ENCODE data around the gene KAZN. TPM values are rescaled to one million over a fixed set of nuclear protein-coding genes. Genes with fewer than 3 reads are reported as not detected.
A peak's percentile ranks its signal among the peaks of the same experiment; 100 is the strongest.

Gene KAZN
- total and polyA plus RNA-seq, 12 donors: 1.1 to 6.5 (median 1.9) TPM

- Histone ChIP-seq H3K36me3 (no peaks in the 10 kb centered on the region), H3K4me3 (no peak overlapping the region), H3K27ac (no peak overlapping the region), H3K4me1 (peaks cover 0 to 11% (median 9%) of the 10 kb centered on the region in 9 donors), H3K27me3 (peaks cover 13 to 77% (median 69%) of the 10 kb centered on the region in 7 donors), H3K9me3 (no peaks in the 10 kb centered on the region)
- intact Hi-C loops (cut with DNase I): no loop called here
- 62 to 69% methylated on average over 5 of the region's 5 CpGs for WGBS, 2 donors
- no peak for ATAC-seq
- no peak for TF ChIP-seq CTCF (IDR thresholded peaks at IDR 0.05)
- DNase-seq: no peak
These were observed 4.4 kb upstream of the KAZN start for GRCh38 chr1:14594045-14594444.

DNA sequence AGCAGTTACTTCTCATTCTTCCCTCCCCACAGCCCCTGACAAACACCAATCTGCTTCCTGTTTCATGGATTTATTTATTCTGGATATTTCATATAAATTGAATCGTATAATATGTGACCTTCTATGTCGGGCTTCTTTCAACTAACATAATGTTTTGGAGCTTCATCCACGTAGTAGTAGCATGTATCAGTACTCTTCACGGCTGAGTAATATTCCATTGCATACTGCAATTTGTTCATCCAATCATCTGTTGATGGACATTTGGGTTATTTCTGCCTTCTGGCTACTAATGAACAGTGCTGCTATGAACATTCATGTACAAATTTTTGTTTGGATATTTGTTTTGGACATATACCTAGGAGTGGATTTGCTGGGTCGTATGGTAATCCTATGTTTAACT is 1.9 kb upstream of the KAZN start:
- WGBS, 2 donors: 90 to 91% methylated on average over 5 of the region's 5 CpGs
- Histone ChIP-seq H3K4me1 (peaks cover 0 to 17% (median 9%) of the 10 kb centered on the region in 9 donors), H3K36me3 (no peaks in the 10 kb centered on the region), H3K27ac (no peak overlapping the region), H3K27me3 (peaks cover 15 to 93% (median 86%) of the 10 kb centered on the region in 7 donors), H3K4me3 (no peak overlapping the region), H3K9me3 (no peaks in the 10 kb centered on the region)
- intact Hi-C loops (cut with DNase I): no loop called here
- ATAC-seq (no peak), DNase-seq (no peak)
- no peak for TF ChIP-seq CTCF (IDR thresholded peaks at IDR 0.05)

GRCh38 chr1:14597343-14598006 is 1.0 kb upstream of the KAZN start:
- WGBS, 2 donors: 48 to 49% methylated on average over 10 of the region's 10 CpGs
- Histone ChIP-seq H3K9me3 (no peaks in the 10 kb centered on the region), H3K36me3 (no peaks in the 10 kb centered on the region), H3K27me3 (peaks cover 19 to 97% (median 87%) of the 10 kb centered on the region in 7 donors), H3K4me3 (no peak overlapping the region), H3K4me1 (peaks cover 0 to 17% (median 9%) of the 10 kb centered on the region in 9 donors), H3K27ac (no peak overlapping the region)
- no peak for DNase-seq
- intact Hi-C loops (cut with DNase I): no loop called here
- ATAC-seq: no peak
- no peak for TF ChIP-seq CTCF (IDR thresholded peaks at IDR 0.05)

GRCh38 chr1:14598007-14598497 is 433 bp upstream of the KAZN start:
- H3K27me3 ChIP-seq: peaks cover 19 to 97% (median 88%) of the 10 kb centered on the region in 7 donors
- H3K4me1 ChIP-seq: peaks cover 0 to 17% (median 9%) of the 10 kb centered on the region in 9 donors
- no peak for TF ChIP-seq CTCF (IDR thresholded peaks at IDR 0.05)
- WGBS, 2 donors: 2% methylated on average over 26 of the region's 26 CpGs
- DNase-seq (no peak), ATAC-seq (peak in 3 of 8 donors; percentile 27 to 68 (median 28))
- H3K27ac ChIP-seq: no peak overlapping the region
- H3K36me3 ChIP-seq: no peaks in the 10 kb centered on the region
- H3K4me3 ChIP-seq: peak overlapping the region; percentile 3 to 50 (median 44)
- H3K9me3 ChIP-seq: no peaks in the 10 kb centered on the region
- intact Hi-C loops (cut with DNase I): no loop called here
